Measurements from ENCODE around the gene CENPO. TPM values are rescaled to one million over a fixed set of nuclear protein-coding genes. Genes with fewer than 3 reads are reported as not detected.

CENPO gene
- total RNA-seq, 4 donors from 2014 or later: 4.2 to 8.9 (median 6.3) TPM

- TF ChIP-seq POLR2A (IDR thresholded peaks at IDR 0.05) (no peak), CTCF (IDR thresholded peaks at IDR 0.05) (no peak)
- no peak for DNase-seq
- WGBS, 2 donors: 87 to 92% methylated on average over 21 to 25 of the region's 26 CpGs
- Histone ChIP-seq H3K9me3 (no peaks in the 10 kb centered on the region), H3K4me3 (replicated peaks in 1 of 3) (no peak overlapping the region), H3K27me3 (no peaks in the 10 kb centered on the region), H3K36me3 (no peaks in the 10 kb centered on the region), H3K27ac (no peak overlapping the region), H3K4me1 (no peaks in the 10 kb centered on the region)
- intact Hi-C loops (cut with DNase I): no loop called here
Measured at GRCh38 chr2:24840962-24841945, 48.0 kb downstream of the CENPO start.

GRCh38 chr2:24842081-24843050, 49.1 kb downstream of the CENPO start:
- no peaks in the 10 kb centered on the region for H3K27me3 ChIP-seq
- H3K9me3 ChIP-seq: no peaks in the 10 kb centered on the region
- WGBS, 2 donors: 96 to 98% methylated on average over 28 to 37 of the region's 39 CpGs
- intact Hi-C loops (cut with DNase I): no loop called here
- no peak for DNase-seq
- no peak overlapping the region for H3K27ac ChIP-seq
- H3K4me3 ChIP-seq (replicated peaks in 1 of 3): no peak overlapping the region
- TF ChIP-seq POLR2A (IDR thresholded peaks at IDR 0.05) (no peak), CTCF (IDR thresholded peaks at IDR 0.05) (no peak)
- H3K36me3 ChIP-seq: no peaks in the 10 kb centered on the region
- no peaks in the 10 kb centered on the region for H3K4me1 ChIP-seq

GRCh38 chr2:24843330-24843860, 50.2 kb downstream of the CENPO start:
- H3K9me3 ChIP-seq: no peaks in the 10 kb centered on the region
- intact Hi-C loops (cut with DNase I): no loop called here
- TF ChIP-seq CTCF (IDR thresholded peaks at IDR 0.05) (no peak), POLR2A (IDR thresholded peaks at IDR 0.05) (no peak)
- 92 to 94% methylated on average over 12 of the region's 12 CpGs for WGBS, 2 donors
- H3K27ac ChIP-seq: no peak overlapping the region
- no peak overlapping the region for H3K4me3 ChIP-seq (replicated peaks in 1 of 3)
- H3K4me1 ChIP-seq: no peaks in the 10 kb centered on the region
- H3K27me3 ChIP-seq: no peaks in the 10 kb centered on the region
- H3K36me3 ChIP-seq: no peaks in the 10 kb centered on the region
- DNase-seq: no peak

GRCh38 chr2:24844023-24844685, 50.9 kb downstream of the CENPO start:
- Histone ChIP-seq H3K4me3 (replicated peaks in 1 of 3) (no peak overlapping the region), H3K27ac (no peak overlapping the region), H3K36me3 (no peaks in the 10 kb centered on the region), H3K27me3 (no peaks in the 10 kb centered on the region), H3K4me1 (no peaks in the 10 kb centered on the region), H3K9me3 (no peaks in the 10 kb centered on the region)
- WGBS, 2 donors: 95 to 96% methylated on average over 7 to 9 of the region's 9 CpGs
- TF ChIP-seq CTCF (IDR thresholded peaks at IDR 0.05) (no peak), POLR2A (IDR thresholded peaks at IDR 0.05) (no peak)
- no peak for DNase-seq
- intact Hi-C loops (cut with DNase I): no loop called here

Measured in thyroid gland (tissue), 4 donors.